Esophagus squamous epithelium (tissue), 4 donors: Measurements from ENCODE around the gene PCDHB11.

Source experiments
- POLR2A ChIP-seq, 4 donors: fragments of 450-650 bp; IDR thresholded peaks; one replicate each; pipeline ENCODE4 v1.6.1; 2017; ENCODE audit warnings: antibody characterized with exemption in 4 of 4, mild to moderate bottlenecking in 4 of 4, moderate library complexity in 3 of 4
- TF ChIP-seq, protein P1 (sequence below), 6 experiments: fragments of 450-650 bp in 4 of 6; fragments of 200-600 bp in 2 of 6; sonication (generic) in 2 of 6; IDR thresholded peaks; one replicate each; pipeline ENCODE4 v1.5.1; 2016 to 2019; ENCODE audit warnings: antibody characterized with exemption in 6 of 6, mild to moderate bottlenecking in 4 of 6, moderate library complexity in 4 of 6

DNA sequence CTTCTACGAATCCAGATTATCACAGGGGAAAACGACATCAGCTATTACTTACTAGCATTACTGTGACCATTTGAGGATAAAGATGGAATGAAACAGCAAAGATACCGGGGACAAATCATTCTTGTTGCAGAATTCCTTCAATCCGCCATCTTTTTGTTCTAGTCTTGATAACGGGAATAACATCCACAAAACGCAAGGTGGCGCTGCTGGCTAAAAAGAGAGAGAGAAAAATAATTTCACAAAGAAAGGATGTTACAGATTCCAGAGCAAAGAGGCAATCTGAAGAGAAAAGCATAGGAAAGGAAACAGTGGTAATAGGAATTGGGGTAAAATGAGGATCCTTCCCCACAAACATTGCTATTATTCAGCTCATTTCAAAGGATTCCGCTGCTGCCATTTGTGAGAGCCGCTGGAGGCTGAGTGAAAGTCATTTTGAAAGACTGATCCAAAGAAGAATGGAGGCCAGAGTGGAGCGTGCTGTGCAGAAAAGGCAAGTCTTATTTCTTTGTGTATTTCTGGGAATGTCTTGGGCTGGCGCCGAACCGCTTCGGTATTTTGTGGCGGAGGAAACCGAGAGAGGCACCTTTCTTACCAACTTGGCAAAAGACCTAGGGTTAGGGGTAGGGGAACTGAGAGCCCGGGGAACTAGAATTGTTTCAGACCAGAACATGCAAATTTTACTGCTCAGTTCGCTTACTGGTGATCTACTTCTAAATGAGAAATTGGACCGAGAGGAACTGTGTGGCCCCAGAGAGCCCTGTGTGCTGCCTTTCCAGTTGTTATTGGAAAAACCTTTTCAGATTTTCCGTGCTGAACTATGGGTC lies 26.8 kb upstream of the PCDHB11 start, which contains the start of gene PCDHB7:
- TF ChIP-seq, protein P1, sequence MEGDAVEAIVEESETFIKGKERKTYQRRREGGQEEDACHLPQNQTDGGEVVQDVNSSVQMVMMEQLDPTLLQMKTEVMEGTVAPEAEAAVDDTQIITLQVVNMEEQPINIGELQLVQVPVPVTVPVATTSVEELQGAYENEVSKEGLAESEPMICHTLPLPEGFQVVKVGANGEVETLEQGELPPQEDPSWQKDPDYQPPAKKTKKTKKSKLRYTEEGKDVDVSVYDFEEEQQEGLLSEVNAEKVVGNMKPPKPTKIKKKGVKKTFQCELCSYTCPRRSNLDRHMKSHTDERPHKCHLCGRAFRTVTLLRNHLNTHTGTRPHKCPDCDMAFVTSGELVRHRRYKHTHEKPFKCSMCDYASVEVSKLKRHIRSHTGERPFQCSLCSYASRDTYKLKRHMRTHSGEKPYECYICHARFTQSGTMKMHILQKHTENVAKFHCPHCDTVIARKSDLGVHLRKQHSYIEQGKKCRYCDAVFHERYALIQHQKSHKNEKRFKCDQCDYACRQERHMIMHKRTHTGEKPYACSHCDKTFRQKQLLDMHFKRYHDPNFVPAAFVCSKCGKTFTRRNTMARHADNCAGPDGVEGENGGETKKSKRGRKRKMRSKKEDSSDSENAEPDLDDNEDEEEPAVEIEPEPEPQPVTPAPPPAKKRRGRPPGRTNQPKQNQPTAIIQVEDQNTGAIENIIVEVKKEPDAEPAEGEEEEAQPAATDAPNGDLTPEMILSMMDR (IDR thresholded peaks at IDR 0.05) = peak in 3 of 6 experiments; percentile 11 to 30 (median 16)
- TF ChIP-seq POLR2A (IDR thresholded peaks at IDR 0.05) = no peak
